ENCODE measurements around the gene MIB1.

The MIB1 gene

DNA sequence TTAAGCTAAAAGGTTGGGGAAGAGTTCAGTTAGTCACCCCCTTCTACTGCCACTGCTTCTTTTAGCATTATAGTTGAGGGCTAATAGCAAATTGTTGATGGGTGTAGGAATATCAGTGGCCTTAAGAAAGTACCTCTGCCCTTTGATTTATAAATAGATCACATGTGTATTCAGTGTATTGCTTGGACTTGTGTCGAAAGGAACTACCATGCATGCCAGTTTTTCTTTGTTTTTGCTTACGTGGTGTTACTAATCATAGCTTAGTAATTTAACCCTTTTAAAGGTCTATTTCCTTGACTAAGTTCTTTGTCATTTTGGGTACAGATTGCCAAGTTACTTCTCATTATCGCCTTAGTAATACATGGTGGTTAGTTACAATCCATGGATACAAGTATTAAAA, 85.6 kb downstream of the MIB1 start:
- no peaks in the 10 kb centered on the region for H3K4me1 Mint-ChIP-seq
- no peak overlapping the region for H3K27ac Mint-ChIP-seq
- H3K36me3 Mint-ChIP-seq: peaks cover 9% of the 10 kb centered on the region
- no peak for ATAC-seq
- H3K9me3 Mint-ChIP-seq: no peaks in the 10 kb centered on the region
- H3K27me3 Mint-ChIP-seq: no peaks in the 10 kb centered on the region
- H3K4me3 Mint-ChIP-seq: no peak overlapping the region

DNA sequence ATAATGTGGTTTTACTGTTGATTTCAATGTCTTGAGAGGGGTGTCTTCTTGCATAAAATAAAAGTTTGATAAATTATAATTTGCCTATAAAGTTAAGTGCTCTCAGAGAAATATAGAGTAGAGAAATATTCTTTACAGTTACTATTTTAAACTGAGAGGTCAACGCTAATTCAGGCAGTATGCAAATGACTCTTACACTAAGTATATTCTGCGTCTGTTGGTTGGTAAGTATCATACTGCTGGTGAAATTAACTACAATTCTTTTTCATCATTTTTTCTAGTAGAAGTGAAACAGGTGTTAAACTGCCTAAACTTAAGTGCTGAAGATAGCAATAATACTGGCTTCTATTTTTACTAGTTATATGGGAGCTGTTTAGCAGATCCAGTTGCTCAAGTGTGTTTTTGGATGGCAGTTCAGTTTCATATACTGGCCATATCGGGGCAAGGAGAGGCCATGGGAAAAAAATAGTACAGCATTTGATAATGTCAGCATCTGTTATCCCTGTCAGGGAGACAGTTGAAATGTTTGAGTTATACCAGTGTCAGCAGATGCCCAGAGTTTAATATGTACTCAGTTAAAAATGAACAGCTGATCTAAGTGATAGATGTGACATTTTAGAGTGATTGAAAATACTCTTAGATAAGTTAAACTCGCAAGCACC, 86.2 kb downstream of the MIB1 start:
- Mint-ChIP-seq H3K4me1 (no peaks in the 10 kb centered on the region), H3K4me3 (no peak overlapping the region), H3K27me3 (no peaks in the 10 kb centered on the region), H3K9me3 (no peaks in the 10 kb centered on the region), H3K36me3 (peaks cover 3% of the 10 kb centered on the region), H3K27ac (no peak overlapping the region)
- ATAC-seq: no peak

DNA sequence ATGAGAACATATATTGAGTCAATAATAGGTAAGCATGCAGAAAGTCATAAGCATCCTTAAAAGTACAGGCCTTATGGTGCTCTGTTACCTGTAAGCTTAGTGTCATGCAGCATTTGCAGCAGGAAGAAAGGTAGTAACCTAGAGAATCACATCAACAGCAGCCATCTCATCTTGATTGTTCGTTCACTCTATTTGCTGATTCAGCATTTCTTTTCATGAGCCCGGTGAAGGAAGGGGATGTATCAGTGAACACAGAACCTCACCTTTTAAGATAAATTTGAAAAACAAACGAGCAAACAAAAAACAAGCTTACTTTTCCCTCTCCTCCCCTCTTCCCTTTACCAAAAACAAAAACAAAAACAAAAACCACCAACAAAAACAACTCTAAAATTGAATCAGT, 89.9 kb downstream of the MIB1 start:
- no peaks in the 10 kb centered on the region for H3K27me3 Mint-ChIP-seq
- H3K36me3 Mint-ChIP-seq: peaks cover 15% of the 10 kb centered on the region
- no peak overlapping the region for H3K27ac Mint-ChIP-seq
- ATAC-seq: no peak
- no peaks in the 10 kb centered on the region for H3K9me3 Mint-ChIP-seq
- H3K4me1 Mint-ChIP-seq: no peaks in the 10 kb centered on the region
- H3K4me3 Mint-ChIP-seq: no peak overlapping the region

DNA sequence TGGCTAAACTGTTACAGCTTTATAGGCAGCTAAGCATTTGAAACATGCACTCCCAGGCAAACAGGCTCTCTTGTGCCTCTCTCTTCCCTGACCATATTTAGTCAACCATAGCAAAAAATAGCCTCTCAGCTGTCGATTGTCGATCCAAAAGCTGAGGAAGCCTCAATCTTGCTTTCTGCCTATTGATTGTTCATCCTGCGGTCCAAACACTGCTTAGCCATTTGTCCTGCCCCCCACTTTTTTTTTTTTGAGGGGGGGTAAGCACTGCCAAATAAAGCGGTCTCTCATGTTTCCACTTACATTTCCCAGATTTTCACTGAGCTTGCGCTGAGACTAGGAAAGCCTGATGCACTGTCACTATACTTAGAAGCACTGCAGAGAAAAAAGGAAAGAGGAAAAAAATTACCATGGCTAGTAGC, 90.8 kb downstream of the MIB1 start:
- ATAC-seq: no peak
- Mint-ChIP-seq H3K4me3 (no peak overlapping the region), H3K36me3 (peaks cover 15% of the 10 kb centered on the region), H3K27ac (no peak overlapping the region), H3K4me1 (no peaks in the 10 kb centered on the region), H3K9me3 (no peaks in the 10 kb centered on the region), H3K27me3 (no peaks in the 10 kb centered on the region)

DNA sequence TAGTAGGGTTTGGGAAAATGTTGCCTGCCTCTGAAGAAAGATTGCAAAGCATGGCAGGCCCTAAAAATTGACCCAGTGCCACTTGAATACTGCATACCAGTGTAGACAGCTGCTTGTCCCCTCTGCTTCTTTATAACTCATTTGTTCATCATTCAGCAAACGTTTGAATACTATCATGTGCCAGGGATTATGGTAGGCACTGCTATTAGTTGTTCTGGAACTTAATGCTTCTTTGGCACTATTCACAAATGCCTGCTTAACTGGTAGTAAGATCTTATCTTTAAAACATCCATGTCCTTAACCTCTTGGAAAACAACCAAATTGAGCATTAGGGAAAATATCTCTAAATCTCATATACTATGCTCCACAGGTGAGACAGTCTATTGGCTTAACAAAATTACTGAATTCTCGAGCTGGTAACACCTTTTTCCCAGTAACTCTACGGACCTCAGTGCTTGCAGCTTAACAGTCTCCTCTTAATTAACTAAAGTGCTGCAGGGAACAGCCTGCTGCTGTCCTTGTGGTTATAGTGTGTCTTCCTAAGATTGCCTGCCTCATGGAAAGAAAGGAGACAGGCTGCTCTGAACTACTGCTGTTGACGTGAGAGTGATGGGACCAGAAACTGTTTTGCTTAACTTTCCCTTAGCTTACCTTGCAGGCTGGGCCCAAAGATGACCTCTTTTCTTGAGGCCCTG, 93.2 kb downstream of the MIB1 start:
- no peaks in the 10 kb centered on the region for H3K27me3 Mint-ChIP-seq
- H3K4me3 Mint-ChIP-seq: no peak overlapping the region
- peaks cover 15% of the 10 kb centered on the region for H3K36me3 Mint-ChIP-seq
- no peak for ATAC-seq
- H3K27ac Mint-ChIP-seq: no peak overlapping the region
- no peaks in the 10 kb centered on the region for H3K4me1 Mint-ChIP-seq
- no peaks in the 10 kb centered on the region for H3K9me3 Mint-ChIP-seq

DNA sequence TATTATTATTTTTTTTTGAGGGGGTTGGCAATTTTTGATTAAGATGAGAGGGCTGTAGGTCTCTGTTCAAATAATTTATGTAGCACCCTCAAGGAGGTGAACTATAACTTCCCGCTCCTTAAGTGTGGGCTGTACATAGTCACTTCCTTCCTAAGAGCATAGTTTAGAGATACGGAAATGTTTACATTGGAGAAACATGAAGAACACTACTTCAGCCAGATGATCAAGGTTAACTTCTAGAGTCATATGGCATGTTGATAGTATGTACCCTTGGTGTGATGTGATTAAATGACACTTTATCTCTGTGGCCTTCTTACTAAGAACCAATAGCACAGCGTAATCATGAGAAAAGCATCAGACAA, 93.7 kb downstream of the MIB1 start:
- peaks cover 15% of the 10 kb centered on the region for H3K36me3 Mint-ChIP-seq
- H3K4me3 Mint-ChIP-seq: no peak overlapping the region
- H3K27me3 Mint-ChIP-seq: no peaks in the 10 kb centered on the region
- ATAC-seq: no peak
- H3K4me1 Mint-ChIP-seq: no peaks in the 10 kb centered on the region
- no peaks in the 10 kb centered on the region for H3K9me3 Mint-ChIP-seq
- no peak overlapping the region for H3K27ac Mint-ChIP-seq

DNA sequence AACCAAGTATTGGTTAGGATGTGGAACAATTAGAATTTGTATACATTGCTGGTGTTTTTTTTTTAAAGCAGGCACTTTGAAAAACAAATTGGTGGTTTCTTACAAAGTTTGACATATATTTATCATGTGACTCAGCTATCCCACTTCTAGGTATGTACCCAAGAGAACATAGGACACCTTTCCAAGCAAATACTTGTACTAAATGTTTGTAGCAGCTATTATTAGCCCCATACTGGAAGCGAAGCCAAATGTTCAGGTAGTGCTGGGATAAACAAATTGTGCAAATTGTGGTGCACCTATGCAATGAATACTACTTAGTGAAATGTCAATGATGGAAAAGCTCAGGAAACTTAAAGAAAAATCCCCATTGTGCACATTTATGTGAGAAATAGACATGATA, 101.0 kb downstream of the MIB1 start:
- no peaks in the 10 kb centered on the region for H3K9me3 Mint-ChIP-seq
- ATAC-seq: no peak
- no peaks in the 10 kb centered on the region for H3K27me3 Mint-ChIP-seq
- H3K4me1 Mint-ChIP-seq: no peaks in the 10 kb centered on the region
- peaks cover 26% of the 10 kb centered on the region for H3K36me3 Mint-ChIP-seq
- no peak overlapping the region for H3K27ac Mint-ChIP-seq
- no peak overlapping the region for H3K4me3 Mint-ChIP-seq

DNA sequence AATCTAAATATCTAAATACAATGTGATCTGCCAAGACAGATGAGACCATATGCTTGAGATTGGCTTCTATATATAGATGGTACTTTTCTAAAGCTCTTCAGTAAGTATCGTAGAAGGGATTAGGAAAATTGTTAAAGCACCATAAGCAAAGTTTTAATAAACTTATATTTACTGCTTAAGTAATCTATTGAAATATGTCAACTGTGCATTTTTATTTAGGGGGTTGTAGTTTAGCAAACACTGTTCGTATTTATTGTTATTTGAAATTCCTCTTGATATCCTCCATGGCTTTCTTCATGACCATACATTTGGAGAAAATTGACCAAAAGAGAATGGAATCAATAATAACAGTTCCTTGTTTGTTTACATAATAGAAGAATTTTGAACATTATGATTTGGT, 102.7 kb downstream of the MIB1 start:
- H3K27me3 Mint-ChIP-seq: no peaks in the 10 kb centered on the region
- no peak overlapping the region for H3K27ac Mint-ChIP-seq
- H3K4me3 Mint-ChIP-seq: no peak overlapping the region
- H3K4me1 Mint-ChIP-seq: no peaks in the 10 kb centered on the region
- H3K36me3 Mint-ChIP-seq: peaks cover 34% of the 10 kb centered on the region
- no peak for ATAC-seq
- H3K9me3 Mint-ChIP-seq: no peaks in the 10 kb centered on the region

DNA sequence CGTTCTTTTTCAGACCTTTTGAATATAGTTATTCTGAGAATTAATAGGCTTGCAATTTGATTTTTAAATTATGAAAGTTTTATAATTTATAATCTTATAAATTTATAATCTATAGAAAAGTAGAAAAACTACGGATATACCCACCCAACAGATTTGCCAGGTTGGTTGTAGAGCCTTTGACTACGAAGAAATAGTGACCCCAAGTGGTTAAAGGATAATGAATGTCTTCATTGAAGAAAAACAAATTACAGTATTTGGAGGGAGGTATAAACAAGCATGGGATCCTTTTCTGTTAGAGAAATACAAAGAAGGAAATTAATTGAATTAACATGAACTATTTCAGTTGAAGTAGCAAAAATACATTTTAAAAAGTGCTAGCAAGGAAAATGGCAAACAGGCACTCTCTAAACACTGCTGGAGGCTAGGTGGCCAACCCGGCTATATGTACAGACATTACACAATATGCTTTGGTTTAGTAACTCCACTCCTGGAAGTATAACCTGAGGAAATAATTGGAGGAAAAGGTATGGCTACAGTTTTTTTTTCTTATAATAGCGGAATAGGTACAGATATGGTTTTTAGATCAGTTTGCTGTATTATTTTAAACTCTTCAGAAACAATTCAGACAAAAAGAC, 110.9 kb downstream of the MIB1 start:
- peaks cover 13% of the 10 kb centered on the region for H3K4me1 Mint-ChIP-seq
- ATAC-seq: no peak
- H3K27ac Mint-ChIP-seq: no peak overlapping the region
- no peaks in the 10 kb centered on the region for H3K9me3 Mint-ChIP-seq
- no peaks in the 10 kb centered on the region for H3K27me3 Mint-ChIP-seq
- no peak overlapping the region for H3K4me3 Mint-ChIP-seq
- peaks cover 15% of the 10 kb centered on the region for H3K36me3 Mint-ChIP-seq

DNA sequence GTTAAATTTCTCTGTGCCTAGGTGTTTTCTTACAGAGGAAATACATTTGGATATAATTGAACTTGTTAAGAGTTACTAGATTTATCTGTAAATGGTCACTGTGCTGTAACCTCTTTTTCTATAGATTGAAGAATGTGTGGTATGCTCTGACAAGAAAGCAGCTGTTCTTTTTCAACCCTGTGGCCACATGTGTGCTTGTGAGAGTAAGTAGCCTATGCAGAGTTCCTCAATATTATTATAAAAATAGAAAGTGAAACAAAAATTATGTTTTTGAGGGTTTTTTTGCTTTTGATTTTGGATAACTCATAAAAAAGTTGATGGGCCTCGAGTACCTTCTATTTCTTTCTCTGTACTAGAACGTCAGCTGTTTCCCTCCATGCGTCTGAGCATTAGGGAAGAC, 112.4 kb downstream of the MIB1 start:
- peaks cover 19% of the 10 kb centered on the region for H3K36me3 Mint-ChIP-seq
- H3K4me3 Mint-ChIP-seq: no peak overlapping the region
- H3K27me3 Mint-ChIP-seq: no peaks in the 10 kb centered on the region
- H3K9me3 Mint-ChIP-seq: no peaks in the 10 kb centered on the region
- H3K27ac Mint-ChIP-seq: peak overlapping the region; percentile 8
- peaks cover 24% of the 10 kb centered on the region for H3K4me1 Mint-ChIP-seq
- ATAC-seq: no peak

DNA sequence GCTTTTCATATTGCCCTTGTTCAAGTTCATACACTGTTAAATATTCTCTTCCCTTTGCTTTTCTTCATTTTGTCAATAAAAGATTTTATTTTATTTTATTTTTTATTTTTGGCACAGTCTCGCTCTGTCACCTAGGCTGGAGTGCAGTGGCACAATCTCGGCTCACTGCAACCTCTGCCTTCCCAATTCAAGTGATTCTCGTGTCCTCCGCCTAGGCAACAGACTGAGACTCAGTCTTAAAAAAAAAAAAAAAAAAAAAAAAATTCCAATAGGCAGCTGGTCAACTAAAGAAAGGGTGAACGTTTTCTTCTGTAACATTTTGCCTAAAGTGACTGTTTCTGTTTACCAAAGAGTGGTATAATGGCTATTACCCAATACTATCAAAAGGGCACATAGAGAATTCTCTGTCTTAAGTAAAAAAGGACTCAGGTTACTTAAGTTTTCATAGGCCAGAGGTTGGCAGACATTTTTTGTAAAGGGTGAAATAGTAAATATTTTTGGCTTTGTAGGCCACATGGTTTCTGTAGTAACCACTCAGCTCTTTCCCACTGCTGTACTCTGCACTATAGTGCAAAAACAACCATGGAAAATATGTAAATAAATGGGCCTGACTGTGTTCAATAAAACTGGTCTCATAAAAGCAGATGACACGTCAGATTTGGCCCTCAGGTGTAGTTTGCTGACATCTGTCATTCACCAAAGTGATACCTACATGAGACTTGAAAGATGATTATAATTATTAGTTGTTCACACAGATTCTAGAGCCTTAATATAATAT, 113.4 kb downstream of the MIB1 start:
- Mint-ChIP-seq H3K27ac (no peak overlapping the region), H3K36me3 (peaks cover 28% of the 10 kb centered on the region), H3K27me3 (no peaks in the 10 kb centered on the region), H3K9me3 (no peaks in the 10 kb centered on the region), H3K4me3 (no peak overlapping the region), H3K4me1 (peaks cover 26% of the 10 kb centered on the region)
- ATAC-seq: no peak

DNA sequence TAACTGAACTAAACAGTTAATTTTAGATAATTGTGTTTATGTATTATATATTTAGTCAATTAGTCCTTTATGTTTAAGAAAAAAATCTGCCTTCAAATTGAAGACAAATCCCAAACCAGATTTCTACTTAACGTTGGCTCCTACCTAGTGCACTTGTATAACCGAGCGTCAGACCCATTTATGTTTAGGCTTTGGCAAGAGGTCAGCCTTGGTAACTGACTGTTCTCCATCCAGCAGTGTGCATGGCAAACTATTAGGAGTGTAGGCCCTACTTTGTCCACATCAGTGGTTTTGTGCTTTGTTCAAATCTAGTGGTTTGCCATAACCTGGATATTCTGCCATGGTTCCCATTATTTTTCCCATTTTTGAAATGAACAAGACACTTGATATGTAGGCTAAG, 114.8 kb downstream of the MIB1 start:
- Mint-ChIP-seq H3K27ac (no peak overlapping the region), H3K4me1 (peaks cover 26% of the 10 kb centered on the region)
- no peak for ATAC-seq

DNA sequence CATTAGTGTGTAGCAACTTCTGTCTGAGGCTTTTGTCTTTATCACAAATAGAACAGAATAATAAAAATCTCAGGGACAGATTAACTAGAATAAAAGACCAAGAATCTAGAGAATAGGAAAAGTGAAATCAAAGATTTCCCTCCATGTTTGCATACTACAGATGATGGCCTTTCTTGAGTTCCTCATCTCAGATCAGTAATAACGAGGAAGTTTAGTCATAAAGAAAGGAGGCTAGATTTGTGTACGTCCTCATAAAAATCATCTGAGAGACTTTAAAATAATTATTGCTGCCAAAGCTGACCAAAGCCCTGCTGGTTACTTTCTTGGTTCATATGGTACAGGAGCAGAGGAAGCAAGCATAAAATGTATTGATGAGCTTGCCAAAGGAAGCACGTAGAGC, 117.3 kb downstream of the MIB1 start:
- peaks cover 44% of the 10 kb centered on the region for H3K36me3 Mint-ChIP-seq
- ATAC-seq: peak; percentile 61
- H3K4me1 Mint-ChIP-seq: peaks cover 16% of the 10 kb centered on the region
- no peaks in the 10 kb centered on the region for H3K9me3 Mint-ChIP-seq
- no peak overlapping the region for H3K4me3 Mint-ChIP-seq
- peak overlapping the region; percentile 58 for H3K27ac Mint-ChIP-seq
- H3K27me3 Mint-ChIP-seq: no peaks in the 10 kb centered on the region

More for the DNA sequence above, 114.8 kb downstream of the MIB1 start:
- Mint-ChIP-seq H3K36me3 (peaks cover 39% of the 10 kb centered on the region), H3K9me3 (no peaks in the 10 kb centered on the region), H3K4me3 (no peak overlapping the region), H3K27me3 (no peaks in the 10 kb centered on the region)

DNA sequence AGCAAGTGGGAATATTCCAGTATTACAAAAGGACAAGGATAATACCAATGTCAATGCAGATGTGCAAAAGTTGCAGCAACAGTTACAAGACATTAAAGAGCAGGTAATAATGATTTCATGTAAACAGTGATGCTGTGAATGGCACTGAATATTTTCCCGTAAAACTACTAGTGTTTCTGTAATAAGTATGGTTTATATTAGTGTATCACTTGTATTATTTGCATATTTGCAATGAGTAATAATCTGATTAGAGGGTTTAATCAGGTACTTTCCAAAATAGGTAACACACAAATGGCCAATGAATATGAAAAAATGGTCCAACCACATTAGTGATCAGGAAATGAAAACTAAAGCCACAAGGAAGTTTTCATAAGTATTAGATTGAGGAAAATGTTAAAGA, 118.0 kb downstream of the MIB1 start:
- Mint-ChIP-seq H3K27ac (no peak overlapping the region), H3K4me3 (no peak overlapping the region), H3K36me3 (peaks cover 51% of the 10 kb centered on the region), H3K4me1 (peaks cover 13% of the 10 kb centered on the region), H3K27me3 (no peaks in the 10 kb centered on the region), H3K9me3 (no peaks in the 10 kb centered on the region)
- no peak for ATAC-seq

DNA sequence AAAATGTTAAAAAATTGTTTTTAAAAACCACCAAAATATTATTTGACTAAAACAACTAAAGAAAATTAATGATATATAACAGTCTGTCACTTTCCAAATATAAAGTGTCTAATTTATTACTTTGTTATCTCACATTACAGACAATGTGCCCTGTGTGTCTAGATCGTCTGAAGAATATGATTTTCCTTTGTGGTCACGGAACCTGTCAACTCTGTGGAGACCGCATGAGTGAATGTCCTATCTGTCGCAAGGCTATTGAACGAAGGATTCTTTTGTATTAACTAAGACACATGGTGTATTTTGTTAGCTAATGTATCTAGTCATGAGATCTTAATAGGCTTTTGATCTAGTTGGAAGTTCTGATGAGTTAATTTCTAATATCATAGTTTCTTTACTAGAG, 123.8 kb downstream of the MIB1 start:
- Mint-ChIP-seq H3K4me1 (no peaks in the 10 kb centered on the region), H3K4me3 (no peak overlapping the region), H3K27ac (no peak overlapping the region), H3K9me3 (no peaks in the 10 kb centered on the region), H3K27me3 (no peaks in the 10 kb centered on the region), H3K36me3 (peaks cover 31% of the 10 kb centered on the region)
- no peak for ATAC-seq

All from stimulated activated memory B cell treated with anti-CD40 and anti-IgM and Interleukin-4, amounts not matched to agents 10 μg/mL and 1 μg/mL and 100 μg/mL, for 72 hours (primary cell).